NCI-H2196 treated with DMSO at 0.1 percent for 48 hours (cell line): ENCODE data around the gene RAB6B.

Source experiments
- DNase-seq: peaks from one replicate; lab custom pipeline; 2025; ENCODE audit not compliant: unreplicated experiment; lab: John Stamatoyannopoulos, UW

RAB6B gene

DNA sequence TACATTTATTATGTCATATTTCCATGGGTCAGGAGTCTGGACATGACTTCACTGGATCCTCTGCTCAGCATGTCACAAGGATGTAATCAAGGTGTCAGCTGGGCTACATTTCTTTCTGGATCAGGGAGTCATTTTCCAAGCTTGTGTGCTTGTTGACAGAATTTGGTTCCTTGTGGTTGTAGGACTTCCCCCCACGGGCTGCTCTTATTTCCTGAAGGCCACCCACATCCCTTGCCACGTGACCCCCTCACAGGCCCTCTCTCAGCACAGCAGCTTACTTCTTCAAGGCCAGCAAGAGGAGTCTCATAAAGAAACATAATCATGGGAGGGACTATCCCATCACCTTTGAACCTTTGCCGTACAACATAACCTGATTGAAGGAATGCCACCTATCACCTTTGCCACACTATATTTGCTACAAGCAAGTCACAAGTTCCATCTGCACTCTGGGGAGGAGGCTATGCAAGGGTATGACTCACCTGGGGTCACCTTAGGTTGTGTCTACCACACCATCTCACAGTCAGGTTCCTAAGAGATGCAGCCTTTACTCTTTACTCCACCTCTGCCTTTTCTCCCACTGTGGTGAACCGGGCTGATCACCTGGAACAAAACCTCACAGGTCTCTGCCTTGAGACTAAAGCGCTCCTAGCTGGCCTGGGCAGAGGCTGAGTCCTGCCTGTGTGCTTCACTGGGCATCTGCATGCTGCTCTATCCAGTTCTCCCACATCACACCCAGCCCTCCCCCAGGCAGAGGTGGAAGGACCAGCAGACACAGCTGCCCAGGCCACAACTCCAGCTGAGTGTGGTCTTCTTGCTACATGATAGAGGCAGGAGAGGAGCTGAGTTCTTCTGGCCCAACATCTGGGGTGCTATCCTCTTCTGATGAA is 13.5 kb downstream of the RAB6B start:
- no peak for DNase-seq

DNA sequence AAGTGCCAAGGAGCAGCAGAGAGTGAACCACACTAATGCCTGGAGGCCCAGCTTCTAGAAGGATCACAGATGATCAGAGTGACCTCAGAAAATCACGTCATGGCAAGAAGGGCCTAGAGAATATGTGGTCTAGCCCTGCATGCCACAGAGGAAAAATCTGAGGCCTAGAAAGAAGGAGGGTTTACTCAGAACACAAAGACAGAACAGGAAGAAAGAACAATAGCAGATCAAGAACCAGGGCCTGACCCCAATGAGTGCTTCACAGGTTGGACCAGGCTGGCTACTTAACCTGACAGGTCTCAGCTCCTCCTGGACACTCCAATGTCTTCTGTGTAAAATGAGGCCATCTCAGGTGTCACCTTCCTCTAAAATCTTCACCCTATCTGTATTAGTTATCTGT is 14.2 kb downstream of the RAB6B start:
- DNase-seq: no peak

DNA sequence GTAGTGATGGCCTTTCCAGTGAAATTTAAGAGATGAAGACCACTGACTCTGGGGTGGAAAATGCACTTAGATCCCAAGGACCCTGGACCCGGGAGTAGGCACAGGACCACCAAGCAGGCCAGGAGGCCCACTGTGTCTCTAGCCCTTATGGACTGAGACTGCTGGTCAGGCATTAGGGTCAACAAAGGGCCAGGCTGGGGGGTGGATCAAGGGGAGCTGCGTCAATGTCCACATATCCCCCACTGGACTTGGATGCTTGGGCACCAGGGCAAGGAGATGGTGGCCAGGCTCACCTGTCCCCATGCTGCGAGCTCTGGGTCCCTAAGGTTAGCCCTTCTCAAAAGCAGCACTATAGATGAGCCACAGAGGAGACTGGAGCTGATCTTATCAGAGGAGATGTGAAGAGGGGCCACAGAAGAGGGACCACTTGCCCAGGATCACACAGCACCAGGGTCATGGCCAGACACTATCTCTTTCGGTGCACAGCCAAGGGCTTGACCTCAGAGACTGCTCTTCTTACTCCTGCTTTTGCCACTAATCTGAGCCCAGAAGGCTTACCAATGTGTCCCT is 14.7 kb downstream of the RAB6B start:
- DNase-seq: no peak

DNA sequence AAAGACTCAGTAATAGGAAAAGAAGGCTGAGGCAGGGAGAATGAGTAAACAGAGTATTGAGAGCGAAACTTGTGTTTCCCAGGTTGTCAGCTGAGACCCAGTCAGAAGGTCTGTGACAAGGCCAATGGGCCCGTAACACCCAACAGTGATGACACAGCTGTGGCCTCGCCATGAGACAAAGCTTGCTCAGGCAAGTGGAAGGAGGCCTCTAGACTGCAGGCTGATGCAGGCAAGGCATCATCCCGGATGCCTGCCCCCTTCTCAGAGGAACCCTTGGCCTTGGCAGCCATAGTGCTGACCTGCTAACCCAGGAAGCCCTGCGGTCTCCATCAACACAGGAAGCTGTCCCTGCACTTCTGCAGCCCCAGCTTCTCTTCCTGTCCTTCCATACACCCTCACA is 15.4 kb downstream of the RAB6B start:
- no peak for DNase-seq

GRCh38 chr3:133878518-133878917 is 17.2 kb downstream of the RAB6B start:
- no peak for DNase-seq

- no peak for DNase-seq
Measured at GRCh38 chr3:133877221-133877620, 18.5 kb downstream of the RAB6B start.

DNA sequence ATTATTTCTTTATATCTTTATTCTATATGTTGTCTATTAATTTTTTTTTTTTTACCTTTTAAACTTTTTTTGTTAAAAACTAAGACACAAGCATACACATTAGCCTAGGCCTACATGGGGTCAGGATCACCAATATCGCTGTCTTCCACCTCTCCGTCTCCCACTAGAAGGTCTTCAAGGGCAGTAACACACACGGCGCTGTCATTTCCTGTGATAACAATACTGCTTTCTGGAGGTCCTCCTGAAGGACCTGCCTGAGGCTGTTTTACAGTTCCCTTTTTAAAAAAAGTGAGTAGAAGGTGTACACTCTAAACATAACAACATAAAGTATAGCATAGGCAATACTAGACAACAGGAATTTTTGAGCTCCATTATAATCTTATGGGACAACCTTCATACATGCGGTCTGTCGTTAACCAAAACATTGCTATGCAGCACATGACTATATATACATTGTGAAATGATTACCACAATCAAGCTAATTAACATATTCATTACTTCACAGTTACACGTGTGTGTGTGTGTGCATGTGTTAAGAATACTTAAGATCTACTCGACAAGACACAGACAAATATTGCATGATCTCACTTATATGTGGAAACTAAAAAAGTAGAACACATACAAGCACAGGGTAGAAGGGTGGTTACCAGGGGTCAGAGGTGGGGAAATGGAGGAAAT is 20.8 kb downstream of the RAB6B start:
- no peak for DNase-seq

DNA sequence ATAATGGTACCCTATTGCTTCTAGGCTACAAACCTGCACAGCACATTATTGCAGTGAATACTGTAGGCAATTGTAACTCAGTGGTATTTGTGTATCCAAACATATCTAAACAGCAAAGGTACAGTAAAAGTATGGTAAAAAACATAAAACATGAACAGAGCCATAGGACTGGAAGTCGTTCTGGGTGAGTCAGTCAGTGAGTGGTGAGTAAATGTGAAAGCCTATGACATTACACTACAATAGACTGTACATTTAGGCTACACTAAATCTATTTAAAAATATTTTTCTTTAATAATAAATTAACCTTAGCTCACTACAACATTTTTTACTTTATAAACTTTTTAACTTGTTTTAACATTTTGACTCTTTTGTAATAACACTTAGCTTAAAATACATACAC is 21.3 kb downstream of the RAB6B start:
- DNase-seq: no peak

GRCh38 chr3:133872781-133873180 is 22.9 kb downstream of the RAB6B start:
- DNase-seq: no peak

DNA sequence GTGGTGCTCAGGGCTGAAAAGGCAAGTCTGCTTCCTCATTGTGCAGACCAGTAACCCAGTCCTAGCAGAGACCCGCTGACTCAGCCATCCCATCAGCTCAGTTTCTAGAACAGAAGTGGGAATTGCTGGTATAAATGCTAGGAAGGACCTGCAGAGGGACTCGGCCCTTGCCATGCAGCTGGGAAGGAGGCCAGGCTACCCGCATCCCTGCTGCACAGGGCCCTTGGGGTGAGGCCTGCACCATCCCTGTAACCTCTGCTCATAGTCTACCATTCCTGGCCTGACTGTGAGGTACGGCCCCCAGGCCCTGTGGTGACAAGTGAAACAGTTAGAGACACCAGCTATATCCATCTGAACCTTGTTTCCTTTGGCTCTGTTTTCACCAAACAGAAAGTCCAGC is 23.5 kb downstream of the RAB6B start:
- no peak for DNase-seq

DNA sequence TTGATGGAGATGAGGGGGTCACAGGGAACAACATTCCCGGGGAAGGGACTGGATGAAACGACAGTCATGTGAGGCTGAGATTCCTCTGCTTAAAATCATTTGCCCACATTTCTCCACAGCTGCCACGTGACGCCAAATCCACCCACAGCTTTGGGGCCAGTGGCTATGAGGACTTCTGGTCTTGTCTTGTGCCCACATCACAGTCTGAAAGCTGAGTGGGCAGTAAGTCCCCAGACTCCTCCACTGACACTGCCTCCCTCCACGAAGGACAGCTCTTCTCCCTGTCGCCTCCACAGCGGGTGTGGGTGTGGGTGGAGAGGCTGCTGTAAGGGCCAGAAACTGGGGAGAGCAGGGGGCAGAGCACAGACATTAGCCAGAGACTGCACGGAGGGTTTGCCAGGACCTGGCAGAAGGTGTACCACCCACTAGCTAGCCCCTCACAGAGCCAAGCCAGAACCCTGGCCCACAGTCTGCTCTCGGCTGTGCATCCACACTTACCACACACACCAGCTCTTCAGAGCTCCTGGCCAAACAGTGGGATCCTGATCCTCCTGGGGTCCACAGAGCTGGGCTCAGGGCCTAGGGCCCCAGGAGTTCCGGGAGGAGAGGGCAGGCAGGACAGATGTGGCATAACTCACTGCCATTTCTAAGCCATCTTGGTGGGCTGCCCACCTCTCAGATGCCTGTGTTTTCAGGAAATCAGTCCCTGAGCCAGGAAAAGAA is 24.2 kb downstream of the RAB6B start:
- DNase-seq: no peak

DNA sequence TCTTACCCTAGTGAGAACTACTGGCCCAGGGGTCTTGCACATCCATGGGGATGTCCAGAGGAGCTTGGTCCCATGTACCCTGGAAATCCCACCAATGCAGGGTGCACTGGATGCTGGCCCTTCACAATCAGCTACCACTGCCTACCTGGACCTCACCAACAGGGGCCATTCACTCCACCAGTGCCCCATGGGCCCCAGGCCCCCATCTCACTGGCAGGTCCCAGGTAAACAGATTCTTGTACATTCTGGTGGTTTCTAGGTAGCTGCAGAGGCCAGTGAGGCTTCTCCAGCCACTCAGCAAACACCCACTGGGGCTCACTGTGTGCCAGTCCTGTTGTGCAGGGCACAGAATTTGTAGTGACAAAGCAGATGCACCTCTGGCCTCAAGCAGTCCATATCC is 24.9 kb downstream of the RAB6B start:
- DNase-seq: no peak

DNA sequence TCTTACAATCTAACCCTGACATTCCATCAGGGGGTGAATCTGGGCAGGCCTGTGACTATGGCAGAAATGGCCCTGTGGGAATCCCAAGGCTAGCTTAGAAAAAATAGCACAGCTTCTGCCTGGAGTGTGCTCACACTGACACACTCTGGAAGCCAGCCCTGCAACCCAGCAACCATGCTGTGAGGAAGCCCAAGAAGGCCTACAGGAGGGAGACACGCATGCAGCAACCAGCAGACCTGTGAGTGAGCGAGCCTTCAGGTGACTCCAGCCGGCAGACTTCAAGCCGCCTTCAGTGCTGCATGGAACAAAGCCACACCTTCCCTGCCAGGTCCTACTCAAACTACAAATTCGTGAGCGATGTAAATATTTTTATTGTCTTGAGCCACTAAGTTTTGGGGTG is 26.1 kb downstream of the RAB6B start:
- no peak for DNase-seq

DNA sequence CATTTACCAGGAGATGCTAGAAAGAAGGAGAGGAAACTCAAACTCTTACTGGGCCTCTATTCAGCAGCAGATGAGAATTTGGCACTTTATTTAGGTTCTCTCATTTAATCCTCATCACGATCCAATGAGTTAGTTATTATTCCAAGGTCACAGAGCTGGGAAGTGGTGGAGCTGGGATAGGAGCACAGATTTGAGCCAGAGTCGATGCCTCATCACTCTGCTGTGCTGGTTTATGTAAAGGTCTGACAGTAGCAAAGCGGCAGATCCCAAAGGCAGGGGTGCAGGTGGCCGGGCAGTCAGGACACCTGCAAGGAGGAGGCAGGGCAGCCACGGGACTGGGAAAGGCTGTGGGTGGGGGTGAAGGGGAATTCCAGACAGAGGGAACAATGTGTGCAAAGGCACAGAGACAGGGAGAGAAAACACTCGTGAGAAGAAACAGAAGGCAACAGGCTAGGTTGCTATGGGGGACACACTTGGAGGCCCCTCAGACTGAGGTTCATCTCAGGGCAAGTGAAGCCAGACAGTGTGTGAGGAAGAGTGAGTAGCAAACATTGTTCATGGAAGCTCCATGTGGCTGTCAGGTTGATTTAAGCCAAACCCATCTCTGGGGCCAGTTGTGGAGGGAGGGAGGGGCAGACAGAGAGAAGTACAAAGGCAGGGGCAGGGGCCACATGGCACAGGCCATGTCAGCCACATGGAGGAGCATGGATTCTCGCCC is 26.8 kb downstream of the RAB6B start:
- DNase-seq: no peak

DNA sequence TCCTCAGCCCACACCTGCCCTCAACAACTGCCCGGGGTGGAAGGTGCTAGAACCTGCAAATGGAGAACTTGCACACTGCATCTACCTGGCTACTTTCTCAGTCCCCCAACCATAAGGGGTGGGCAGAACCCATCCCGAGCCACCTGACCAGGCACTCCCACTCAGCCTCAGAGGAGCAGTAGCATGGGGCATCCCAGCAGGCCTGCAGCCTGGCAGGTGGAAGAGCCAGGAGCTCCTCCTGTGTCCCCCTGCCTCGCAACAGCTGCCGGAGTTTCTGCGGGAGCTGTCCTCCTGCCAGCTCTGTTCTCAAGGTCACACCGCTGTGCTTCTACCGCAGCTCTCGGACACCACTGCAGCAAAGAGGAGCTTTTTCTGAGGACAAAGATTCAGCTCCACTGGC is 27.5 kb downstream of the RAB6B start:
- no peak for DNase-seq

GRCh38 chr3:133866141-133866540 is 29.5 kb downstream of the RAB6B start:
- no peak for DNase-seq

DNA sequence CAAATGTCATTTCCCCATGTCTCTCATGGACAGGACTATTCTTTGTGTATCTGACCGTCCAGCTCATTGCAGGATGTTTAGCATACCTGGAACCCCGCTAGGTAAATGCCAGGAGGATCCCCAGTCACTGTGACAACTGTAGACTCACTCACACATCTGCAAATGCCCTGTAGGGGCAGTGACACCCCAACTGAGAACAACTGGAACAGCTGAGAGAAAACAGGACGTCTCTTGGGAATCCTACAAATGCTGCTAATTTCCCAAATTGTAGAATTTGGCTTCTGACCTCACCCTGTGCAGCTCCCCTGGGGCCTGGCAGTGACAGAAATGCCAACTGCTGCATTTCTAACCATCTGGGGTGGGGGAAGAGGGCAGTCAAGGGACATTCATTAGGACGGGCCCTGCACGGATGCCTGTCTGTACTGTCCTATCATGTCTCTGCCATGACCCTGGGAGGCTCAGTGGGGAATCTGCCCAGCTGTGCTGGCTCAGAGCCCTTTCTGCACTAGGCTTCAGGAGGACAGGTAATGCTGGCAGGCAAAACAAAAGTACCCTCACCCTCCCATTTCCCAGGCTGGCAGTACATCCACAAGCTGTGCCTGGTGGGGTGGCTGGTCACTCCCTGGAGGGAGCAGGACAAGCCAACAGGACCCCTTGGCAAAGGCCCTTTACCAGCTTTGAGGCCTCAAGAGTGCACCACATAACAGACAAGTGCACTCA is 30.4 kb downstream of the RAB6B start:
- no peak for DNase-seq

- DNase-seq: no peak
Measured at GRCh38 chr3:133864616-133865015, 31.1 kb downstream of the RAB6B start.

DNA sequence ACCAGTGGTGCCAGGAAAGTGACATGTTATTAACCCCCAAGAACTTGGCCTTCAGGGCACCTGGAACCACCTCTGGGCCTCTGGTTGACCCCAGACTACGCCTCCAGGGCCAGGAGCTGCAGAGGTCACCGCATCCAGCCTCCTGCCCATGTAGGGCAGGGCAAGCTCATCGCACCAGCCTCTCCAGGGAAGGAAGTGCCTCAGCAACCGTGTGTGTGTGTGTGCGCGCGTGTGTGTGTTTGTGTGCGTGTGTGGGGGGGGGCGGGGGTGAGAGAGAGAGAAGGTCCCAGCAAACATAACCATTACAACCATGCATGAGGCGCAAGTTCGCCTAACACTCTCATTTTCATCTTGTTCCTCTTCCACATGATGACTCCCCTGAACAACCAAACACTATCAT is 31.8 kb downstream of the RAB6B start:
- DNase-seq: no peak

- DNase-seq: no peak
Measured at GRCh38 chr3:133862161-133862560, 33.5 kb downstream of the RAB6B start.
